H1 (cell line): ENCODE data around the gene TRIM38. TPM values are rescaled to one million over a fixed set of nuclear protein-coding genes. Genes with fewer than 3 reads are reported as not detected.

Source experiments
- CEBPB ChIP-seq: IDR thresholded peaks from 2 replicates; pipeline ENCODE4 v1.6.1; 2012; ENCODE audit warnings: low read depth, low read length
- POLR2AphosphoS5 ChIP-seq: IDR thresholded peaks from 2 replicates; pipeline ENCODE4 v1.6.1; 2011; ENCODE audit warnings: low read depth, low read length
- SIN3A ChIP-seq, 2 experiments: IDR thresholded peaks in 1 of 2; conservative IDR thresholded peaks in 1 of 2; 2 replicates each; pipeline ENCODE4 v1.6.1; 2011 to 2012; ENCODE audit warnings: low read length in 2 of 2, improper control_type of control experiment in 1 of 2, low read depth in 1 of 2, mild to moderate bottlenecking in 1 of 2
- polyA plus RNA-seq, 7 experiments: library from polyadenylated mRNA; depleted of rRNA in 3 of 7; stranded (reverse) in 5 of 7; unstranded in 2 of 7; fragments of >200 nt in 5 of 7; fragments of 200-250 nt in 2 of 7; gene quantifications; 1 replicate in 5 of 7; 2 replicates in 1 of 7; 4 replicates in 1 of 7; pipeline versions ENCODE4 v1.2.1 to v1.2.3, GENCODE V29; 2011 to 2013; ENCODE audit warnings: missing spikeins in 2 of 7, mixed read lengths in 2 of 7
- total RNA-seq: library from RNA; stranded (reverse); fragmentation: NEBNext Ultra II Directional; extraction: Animal tissue kit (Norgen Biotek cat#: 25700); gene quantifications from 2 replicates; pipeline ENCODE4 v1.2.1, GENCODE V29; 2021

TRIM38 gene
- total and polyA plus RNA-seq, 2 of the 8 experiments (the other 6 are each of a cell fraction or from before 2014, with no cell fraction given): 0.43 to 0.56 TPM

DNA sequence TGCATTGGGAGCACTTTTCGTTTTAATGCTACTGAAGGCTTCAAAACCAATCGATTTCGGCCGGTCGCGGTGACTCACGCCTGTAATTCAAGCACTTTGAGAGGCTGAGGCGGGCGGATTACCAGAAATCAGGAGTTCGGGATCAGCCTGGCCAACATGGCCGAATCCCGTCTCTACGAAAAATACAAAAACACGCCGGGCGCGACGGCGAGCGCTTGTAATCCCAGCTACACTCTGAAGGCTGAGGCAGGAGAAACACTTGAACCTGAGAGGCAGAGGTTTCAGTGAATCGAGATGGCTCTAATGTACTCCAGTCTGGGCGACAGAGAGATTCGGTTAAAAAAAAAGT lies 58.4 kb downstream of the TRIM38 start (continued):
- TF ChIP-seq SIN3A (conservative IDR thresholded peaks at IDR 0.05 in 1 of 2, IDR thresholded peaks at IDR 0.05 in 1 of 2; ENCODE audit: low read depth in 1 of 2, low read length in 2 of 2) (no peak), POLR2AphosphoS5 (peak; percentile 60; the same call in 1 of the 2 replicates), CEBPB (no peak)
- TF ChIP-seq, all 59 proteins: peak for 4
